HG03342 (cell line): ENCODE results near the gene HSD17B4.
"Not testable (repeated sequence)": the region's sequence is repeated elsewhere in the genome, so short reads cannot be mapped to it uniquely, and the experiment has no call there.

Experiments used
- ATAC-seq: cut with Tn5 transposase; IDR thresholded peaks from one replicate; pipeline ENCODE4 v1.9.1; 2021; ENCODE audit warnings: mild to moderate bottlenecking, moderate library complexity; ENCODE audit not compliant: unreplicated experiment

HSD17B4 gene

GRCh38 chr5:119476341-119476740 is 24.0 kb downstream of the HSD17B4 start:
- ATAC-seq: no peak

DNA sequence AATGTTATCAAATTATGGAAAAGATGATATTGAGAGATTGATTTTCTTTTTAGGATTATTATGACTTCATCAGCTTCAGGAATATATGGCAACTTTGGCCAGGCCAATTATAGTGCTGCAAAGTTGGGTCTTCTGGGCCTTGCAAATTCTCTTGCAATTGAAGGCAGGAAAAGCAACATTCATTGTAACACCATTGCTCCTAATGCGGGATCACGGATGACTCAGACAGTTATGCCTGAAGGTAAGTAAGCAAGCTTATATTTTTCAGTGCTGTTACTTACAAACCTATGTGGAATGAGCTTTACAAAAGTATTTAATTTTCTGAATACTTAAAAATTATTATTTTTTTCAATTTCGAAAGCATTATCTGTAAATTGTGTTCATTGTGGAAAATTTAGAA is 26.5 kb downstream of the HSD17B4 start:
- no peak for ATAC-seq

DNA sequence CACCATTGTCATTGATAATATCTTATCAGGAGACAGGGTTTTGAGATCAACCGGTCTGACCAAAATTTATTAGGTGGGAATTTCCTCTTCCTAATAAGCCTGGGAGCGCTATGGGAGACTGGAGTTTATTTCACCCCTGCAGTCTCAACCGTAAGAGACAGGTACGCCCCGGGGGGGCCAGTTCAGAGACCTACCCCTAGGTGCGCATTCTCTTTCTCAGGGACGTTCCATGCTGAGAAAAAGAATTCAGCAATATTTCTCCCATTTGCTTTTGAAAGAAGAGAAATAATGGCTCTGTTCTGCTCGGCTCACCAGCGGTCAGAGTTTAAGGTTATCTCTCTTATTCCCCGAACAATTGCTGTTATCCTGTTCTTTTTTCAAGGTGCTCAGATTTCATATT is 28.3 kb downstream of the HSD17B4 start:
- ATAC-seq: not testable (repeated sequence)

DNA sequence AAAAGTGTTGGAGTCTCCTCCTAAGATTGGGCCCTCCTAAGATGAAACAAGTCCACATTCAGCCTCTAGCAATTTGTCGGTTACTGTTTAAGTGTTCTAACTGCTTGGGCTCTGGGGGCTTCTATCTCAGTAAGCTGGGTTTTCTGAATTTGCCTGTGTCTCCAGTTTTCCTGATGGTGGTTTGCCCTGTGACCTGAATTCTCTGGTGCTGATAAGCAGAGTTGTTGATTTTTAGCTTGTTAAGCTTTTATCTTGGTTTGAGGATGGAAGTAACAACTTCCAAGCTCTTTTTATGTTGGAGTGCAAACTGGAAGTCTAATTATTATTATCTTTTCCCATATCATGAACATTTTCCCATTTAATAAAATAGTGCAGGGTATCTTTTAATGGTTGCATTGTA is 30.9 kb downstream of the HSD17B4 start:
- no peak for ATAC-seq

DNA sequence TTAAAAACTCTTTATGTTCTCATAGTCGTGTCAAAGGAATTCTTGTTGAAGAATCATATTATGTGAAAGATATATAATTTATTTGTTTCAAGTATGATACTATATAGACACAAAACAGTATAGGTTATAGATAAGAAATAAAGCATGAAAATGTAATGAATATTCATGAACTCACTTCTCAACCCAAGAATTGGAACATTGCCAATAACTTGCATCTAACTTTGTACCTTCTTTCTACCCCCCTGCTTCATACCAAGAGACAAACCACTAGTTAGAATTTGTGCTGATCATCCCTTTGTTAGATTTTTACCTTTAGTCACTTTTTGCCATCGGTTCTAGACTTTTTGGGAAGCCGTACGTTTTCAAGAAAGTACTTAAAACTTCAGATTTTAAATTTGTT is 32.6 kb downstream of the HSD17B4 start:
- no peak for ATAC-seq

DNA sequence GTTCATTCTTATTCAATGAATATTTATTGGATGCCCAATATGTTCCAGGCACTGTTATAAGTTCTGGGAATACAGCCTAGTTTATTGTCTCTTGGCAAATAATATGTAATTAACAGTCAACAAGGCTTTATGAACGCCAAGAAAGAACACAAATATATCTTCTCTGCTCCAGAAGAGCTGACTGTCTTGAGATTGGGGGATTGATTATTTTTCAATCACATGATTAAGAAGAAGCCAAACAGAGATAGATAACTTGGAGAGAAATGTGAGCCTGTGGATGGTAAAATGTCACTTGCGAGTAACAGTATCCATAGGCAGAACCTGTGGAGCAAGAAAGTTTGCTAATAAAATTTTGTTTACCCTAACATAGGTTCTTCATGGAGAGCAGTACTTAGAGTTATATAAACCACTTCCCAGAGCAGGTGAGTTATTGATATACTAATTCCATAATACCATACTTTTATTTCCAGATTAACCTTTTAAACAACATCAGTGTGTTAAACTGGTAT is 49.4 kb downstream of the HSD17B4 start:
- no peak for ATAC-seq

DNA sequence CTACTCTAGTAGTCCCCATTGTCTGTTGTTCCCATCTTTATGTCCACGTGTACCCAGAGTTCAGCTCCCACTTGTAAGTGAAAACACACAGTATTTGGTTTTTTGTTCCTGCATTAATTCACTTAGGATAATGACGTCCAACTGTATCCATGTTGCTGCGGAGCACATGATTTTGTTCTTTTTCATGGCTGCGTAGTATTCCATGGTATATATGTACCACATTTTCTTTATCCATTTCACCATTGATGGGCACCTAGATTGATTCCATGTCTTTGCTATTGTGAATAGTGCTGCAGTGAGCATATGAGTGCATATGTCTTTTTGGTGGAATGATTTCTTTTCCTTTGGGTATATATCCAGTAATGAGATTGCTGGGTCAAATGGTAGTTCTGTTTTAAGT is 51.6 kb downstream of the HSD17B4 start:
- not testable (repeated sequence) for ATAC-seq

DNA sequence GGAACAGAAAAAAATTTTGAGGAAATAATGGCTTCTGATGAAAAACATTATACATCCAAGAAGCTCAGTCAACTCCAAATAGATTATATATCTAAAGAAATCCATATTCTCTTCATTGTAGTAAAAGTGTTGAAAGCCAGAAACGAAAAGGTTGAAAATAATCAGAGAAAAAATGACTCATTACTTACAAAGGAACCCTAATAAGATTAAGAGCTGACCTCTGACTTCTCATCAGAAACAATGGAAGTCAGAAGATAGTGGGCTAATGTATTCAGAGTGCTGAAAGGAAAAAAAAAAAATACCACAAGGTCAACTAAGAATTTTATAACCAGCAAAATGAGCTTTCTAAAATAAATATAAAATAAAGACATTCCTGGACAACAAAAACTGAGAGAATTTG is 60.0 kb downstream of the HSD17B4 start:
- ATAC-seq: no peak

DNA sequence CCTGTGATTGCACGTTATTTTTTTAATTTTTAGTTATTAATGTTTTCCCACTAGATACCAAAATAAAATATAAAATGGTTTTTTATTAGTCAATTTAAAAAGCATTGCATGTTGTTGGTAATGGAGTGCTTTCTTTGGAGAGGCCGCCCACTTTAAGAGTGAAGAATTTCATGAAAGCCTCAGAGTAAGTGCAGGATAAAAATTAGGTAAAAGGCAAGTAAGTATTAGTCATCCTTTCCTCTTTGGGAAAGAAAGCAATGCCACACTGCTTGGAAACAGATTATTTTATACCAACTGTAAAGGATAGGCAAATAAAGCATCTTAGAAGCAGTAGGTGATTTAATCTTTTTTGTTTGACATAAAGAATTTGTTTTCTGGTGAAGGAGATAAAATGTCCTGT is 62.9 kb downstream of the HSD17B4 start:
- ATAC-seq: no peak

- not testable (repeated sequence) for ATAC-seq
Measured at GRCh38 chr5:119517115-119517514, 64.8 kb downstream of the HSD17B4 start.

DNA sequence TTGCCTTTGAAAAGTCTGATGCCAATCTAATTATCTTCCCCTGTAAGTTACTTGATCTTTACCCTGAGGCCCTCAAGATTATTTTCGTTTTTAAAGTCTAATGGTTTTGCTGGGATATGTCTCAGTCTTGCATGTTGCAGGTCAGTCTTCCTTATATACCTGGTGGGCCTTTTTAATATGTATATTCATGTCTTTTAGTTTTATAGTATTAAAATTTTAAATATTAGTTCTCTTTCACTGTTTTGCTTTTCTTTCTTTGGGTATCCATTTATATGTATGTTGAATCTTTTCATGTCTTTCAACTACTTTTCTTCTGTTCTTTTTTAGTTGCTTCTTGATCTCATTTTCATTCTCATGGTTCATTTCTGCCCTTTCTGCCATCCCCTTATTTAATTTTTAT is 68.9 kb downstream of the HSD17B4 start:
- no peak for ATAC-seq

GRCh38 chr5:119522841-119523240 is 70.5 kb downstream of the HSD17B4 start:
- ATAC-seq: no peak

DNA sequence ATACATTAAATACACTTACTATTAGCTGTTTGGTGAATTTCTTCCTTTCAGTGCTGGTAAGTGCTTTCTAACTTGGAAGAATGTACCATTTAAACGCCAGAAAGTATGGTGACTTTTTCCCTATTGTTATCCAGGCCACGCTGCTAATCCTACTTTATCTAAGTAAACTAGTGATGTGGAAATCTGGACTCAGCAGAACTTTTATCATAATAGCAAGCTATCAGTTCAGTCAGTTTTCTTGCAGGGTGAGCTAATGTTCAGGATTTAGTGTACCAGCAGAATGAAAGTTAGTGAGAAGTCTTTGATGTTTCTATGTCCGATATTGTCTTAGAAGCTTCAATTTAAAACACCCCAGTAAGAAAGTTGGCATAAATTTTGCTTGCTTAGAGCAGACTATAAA is 72.2 kb downstream of the HSD17B4 start:
- ATAC-seq: no peak

GRCh38 chr5:119527351-119527750 is 75.1 kb downstream of the HSD17B4 start:
- ATAC-seq: no peak

DNA sequence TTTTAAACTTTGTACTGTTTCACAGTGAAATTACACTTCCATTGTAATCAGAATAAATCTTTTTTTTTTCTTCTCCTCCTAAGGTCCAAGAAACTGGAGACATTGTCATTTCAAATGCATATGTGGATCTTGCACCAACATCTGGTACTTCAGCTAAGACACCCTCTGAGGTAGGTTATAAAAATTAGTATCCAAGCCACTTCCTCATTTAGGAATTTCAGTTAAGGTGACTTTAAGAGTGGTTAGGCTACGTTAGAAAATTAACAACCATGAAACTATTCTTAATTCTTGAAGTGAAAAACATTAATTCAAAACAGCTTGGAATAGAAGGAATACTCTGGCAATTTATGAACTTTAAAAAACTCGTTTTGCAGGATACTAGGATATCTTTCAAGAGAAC is 77.5 kb downstream of the HSD17B4 start:
- no peak for ATAC-seq

DNA sequence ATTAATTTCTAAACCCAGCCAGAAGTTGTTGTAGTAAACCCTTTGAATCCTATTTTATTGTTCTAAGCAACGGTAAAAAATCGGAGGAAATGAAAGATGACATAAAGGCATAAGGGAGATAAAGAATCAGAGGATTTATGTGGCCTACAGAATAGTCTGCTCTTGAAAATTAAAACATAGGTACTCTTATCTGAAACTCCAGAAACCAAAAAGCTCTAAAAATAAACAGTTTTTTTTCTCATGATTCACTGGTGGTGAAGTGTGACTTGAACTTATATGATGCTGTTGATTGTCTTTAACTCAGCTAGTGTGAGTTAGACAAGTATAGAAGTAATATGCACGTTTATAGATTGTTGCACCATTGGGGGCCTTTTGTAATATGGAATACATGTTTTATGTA is 80.3 kb downstream of the HSD17B4 start:
- ATAC-seq: no peak

DNA sequence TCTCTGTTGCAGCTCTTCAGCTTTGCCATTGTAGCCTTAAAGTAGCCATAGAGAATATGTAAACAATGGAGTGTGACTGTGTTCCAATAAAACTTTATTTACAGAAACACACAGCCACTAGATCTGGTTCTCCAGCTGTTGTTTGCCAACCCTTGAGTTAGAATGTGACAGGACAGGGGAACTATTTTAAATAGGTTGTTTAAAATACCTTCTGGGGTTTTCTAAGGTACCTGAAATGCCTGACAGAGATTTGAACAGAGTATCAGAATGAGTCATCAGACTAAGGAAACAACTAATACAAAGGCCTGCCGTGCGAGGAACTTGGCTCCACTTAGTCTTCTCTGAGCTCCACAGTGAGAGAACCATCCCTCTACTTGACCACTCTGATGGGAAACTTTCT is 85.4 kb downstream of the HSD17B4 start:
- peak; percentile 100 for ATAC-seq

DNA sequence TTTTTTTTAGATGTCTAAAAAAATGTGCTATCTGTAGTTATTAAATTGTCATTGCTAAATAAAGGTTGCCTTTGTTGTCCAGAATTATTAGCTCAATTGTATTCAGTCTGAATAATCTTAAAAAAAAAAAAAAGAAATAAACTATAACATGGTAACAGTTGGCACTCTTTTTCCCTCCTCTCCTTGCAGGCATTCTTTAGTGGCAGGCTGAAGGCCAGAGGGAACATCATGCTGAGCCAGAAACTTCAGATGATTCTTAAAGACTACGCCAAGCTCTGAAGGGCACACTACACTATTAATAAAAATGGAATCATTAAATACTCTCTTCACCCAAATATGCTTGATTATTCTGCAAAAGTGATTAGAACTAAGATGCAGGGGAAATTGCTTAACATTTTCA is 89.4 kb downstream of the HSD17B4 start:
- ATAC-seq: no peak

DNA sequence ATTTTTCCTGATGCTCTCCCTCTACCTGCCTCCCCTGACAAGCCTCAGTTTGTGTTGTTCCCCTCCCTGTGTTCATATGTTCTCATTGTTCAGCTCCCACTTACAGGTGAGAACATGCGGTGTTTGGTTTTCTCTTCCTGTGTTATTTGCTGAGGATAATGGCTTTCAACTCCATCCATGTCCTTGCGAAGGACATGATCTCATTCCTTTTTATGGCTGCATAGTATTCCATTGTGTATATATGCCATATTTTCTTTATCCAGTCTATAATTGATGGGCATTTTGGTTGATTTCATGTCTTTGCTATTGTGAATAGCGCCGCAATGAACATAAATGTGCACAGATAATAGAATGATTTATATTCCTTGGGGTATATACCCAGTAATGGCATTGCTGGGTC is 99.5 kb downstream of the HSD17B4 start:
- ATAC-seq: no peak

DNA sequence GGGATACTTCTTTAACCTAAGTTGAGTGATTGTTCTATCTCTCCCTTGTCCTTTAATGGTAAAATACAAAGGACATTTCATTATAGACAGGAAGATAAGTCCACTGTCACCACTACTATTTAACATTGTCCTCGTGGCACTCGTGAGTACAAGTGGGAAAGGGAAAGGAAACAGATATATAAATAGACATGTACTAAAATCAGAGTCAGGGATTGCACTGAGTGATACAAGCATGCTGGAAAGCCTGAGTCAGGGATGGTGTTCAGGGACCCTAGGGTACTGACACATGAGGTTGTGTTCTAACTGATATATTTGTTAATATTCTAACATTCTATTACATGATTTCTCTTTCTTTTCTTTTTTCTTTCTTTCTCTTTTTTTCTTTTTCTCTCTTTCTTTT is 102.3 kb downstream of the HSD17B4 start:
- no peak for ATAC-seq

GRCh38 chr5:119570910-119571309 is 118.6 kb downstream of the HSD17B4 start:
- no peak for ATAC-seq

- ATAC-seq: peak; percentile 63
Measured at GRCh38 chr5:119578937-119579336, 126.6 kb downstream of the HSD17B4 start.

DNA sequence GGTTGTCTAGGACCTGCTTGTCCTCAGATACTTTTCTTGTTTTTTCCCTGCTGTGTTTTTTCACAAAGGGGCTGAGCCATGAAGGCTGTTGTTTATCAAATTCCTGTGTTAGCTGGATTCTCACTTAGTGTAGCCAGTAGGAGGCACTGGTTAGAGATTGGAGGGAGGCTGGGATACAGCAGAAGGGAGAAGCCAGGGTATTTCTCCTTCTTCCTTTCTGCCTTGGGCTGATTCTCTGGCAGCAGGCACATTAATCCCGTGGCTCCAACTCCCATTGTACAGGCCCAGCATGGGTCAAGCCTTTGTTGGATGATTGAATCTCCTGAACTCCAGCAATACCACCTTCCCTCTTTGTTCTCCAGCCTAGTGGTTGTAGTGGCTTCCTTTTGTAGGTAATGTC is 130.7 kb downstream of the HSD17B4 start:
- no peak for ATAC-seq

DNA sequence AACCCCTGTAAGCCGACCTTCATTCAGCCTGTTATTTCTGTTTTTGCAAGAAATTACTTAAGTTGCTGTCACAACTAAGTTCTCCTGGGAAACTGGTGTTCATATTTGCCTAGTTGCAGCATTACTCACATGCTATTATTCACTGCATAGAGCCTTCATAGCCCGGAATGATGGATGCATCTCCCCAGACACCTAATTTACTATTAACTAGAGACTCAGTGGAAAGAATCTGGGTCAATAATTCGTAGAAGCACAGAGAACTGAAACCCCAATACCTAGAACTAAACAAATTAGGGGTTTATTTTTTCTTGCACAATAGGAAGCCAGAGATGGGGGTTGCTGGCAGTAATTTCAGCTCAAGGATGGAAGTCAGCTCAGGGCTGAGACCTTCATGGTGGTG is 131.4 kb downstream of the HSD17B4 start:
- peak; percentile 93 for ATAC-seq
